ENCODE results near the gene SYTL2.
"Not testable (repeated sequence)": the region's sequence is repeated elsewhere in the genome, so short reads cannot be mapped to it uniquely, and the experiment has no call there.

The SYTL2 gene

GRCh38 chr11:85791409-85791990, 19.4 kb downstream of the SYTL2 start:
- no peak for DNase-seq (ENCODE audit: low spot score)

- DNase-seq (ENCODE audit: low spot score) = no peak
These were observed 22.9 kb downstream of the SYTL2 start for GRCh38 chr11:85787809-85788760.

GRCh38 chr11:85787168-85787567, 23.8 kb downstream of the SYTL2 start:
- DNase-seq (ENCODE audit: low spot score) = no peak

- no peak for DNase-seq (ENCODE audit: low spot score)
These were observed 26.3 kb downstream of the SYTL2 start for GRCh38 chr11:85784480-85785265.

GRCh38 chr11:85783758-85784157, 27.2 kb downstream of the SYTL2 start:
- DNase-seq (ENCODE audit: low spot score) = no peak

- DNase-seq (ENCODE audit: low spot score) = not testable (repeated sequence)
These were observed 30.0 kb downstream of the SYTL2 start for GRCh38 chr11:85780780-85781517.

- DNase-seq (ENCODE audit: low spot score) = peak; percentile 19
These were observed 30.8 kb downstream of the SYTL2 start for GRCh38 chr11:85779956-85780640.

- DNase-seq (ENCODE audit: low spot score) = not testable (repeated sequence)
These were observed 33.4 kb downstream of the SYTL2 start for GRCh38 chr11:85777603-85777972.

GRCh38 chr11:85776951-85777602, 33.9 kb downstream of the SYTL2 start:
- no peak for DNase-seq (ENCODE audit: low spot score)

- DNase-seq (ENCODE audit: low spot score) = no peak
These were observed 36.5 kb downstream of the SYTL2 start for GRCh38 chr11:85774256-85775101.

- DNase-seq (ENCODE audit: low spot score) = peak; percentile 43
These were observed 38.2 kb downstream of the SYTL2 start for GRCh38 chr11:85772695-85773094.

GRCh38 chr11:85771568-85771967, 39.4 kb downstream of the SYTL2 start:
- DNase-seq (ENCODE audit: low spot score) = no peak

GRCh38 chr11:85769771-85770170, 41.2 kb downstream of the SYTL2 start:
- no peak for DNase-seq (ENCODE audit: low spot score)

GRCh38 chr11:85768473-85769146, 42.3 kb downstream of the SYTL2 start:
- no peak for DNase-seq (ENCODE audit: low spot score)

GRCh38 chr11:85767246-85767945, 43.5 kb downstream of the SYTL2 start:
- no peak for DNase-seq (ENCODE audit: low spot score)

GRCh38 chr11:85766721-85767161, 44.2 kb downstream of the SYTL2 start:
- peak; percentile 41 for DNase-seq (ENCODE audit: low spot score)

- DNase-seq (ENCODE audit: low spot score) = no peak
These were observed 46.1 kb downstream of the SYTL2 start for GRCh38 chr11:85764796-85765195.

- no peak for DNase-seq (ENCODE audit: low spot score)
These were observed 48.7 kb downstream of the SYTL2 start for GRCh38 chr11:85762226-85762625.

GRCh38 chr11:85759915-85760314, 51.0 kb downstream of the SYTL2 start:
- peak; percentile 72 for DNase-seq (ENCODE audit: low spot score)
